Stimulated activated CD4-positive, alpha-beta T cell treated with anti-CD3 and anti-CD28 coated beads, Interleukin-2, amount 100 ng/mL, for 24 hours (primary cell): ENCODE data around the gene TBX10.
"Not testable (repeated sequence)": the region's sequence is repeated elsewhere in the genome, so short reads cannot be mapped to it uniquely, and the experiment has no call there.

Experiments used
- DNase-seq, 2 donors: peaks; one replicate each; pipeline ENCODE4 v3.0.0-alpha.2; 2020

The TBX10 gene

DNA sequence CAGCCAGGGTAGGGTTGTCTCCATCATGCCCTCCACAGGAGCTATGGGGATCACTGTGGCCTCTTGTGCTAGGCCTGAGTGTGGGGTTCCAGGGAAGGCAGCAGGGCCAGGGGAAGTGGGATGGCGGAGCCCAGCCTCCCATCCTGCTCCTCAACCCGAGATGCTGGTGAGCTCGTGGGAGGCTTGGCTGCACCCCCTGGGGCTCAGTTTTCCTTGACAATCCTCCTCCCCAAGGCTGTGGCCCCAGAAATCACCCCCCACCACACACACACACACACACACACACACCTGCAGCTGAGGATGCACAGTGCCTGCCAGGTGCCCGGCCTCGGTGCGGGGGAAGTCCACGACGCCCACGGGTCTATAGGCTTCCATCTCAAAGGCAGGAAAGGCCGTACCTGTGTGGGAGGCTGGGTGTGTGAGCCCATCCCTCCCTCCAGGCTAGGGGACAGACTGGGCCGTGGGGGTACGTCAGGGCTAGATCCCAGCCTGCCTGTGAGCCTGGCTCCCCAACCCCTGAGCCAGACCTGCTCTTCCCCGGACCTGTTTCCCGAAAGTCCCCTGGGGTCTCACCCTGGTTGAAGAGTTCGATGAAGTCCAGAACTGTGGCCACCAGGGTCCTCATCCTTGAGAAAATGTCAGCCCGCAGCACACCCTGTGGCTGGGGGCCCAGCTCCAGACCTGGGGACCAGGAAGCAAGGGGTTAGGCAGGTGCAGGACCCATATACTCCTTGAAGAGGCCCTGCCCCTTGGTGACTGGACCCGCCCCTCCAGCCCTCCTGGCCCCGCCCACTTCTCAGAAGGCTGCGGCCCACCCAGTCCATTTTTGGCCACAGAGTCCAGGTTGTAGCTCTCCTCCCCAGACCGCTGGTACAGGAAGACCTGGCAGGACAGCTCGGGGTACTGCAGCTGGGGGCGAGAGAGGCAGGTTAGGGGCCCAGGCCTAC, 5.2 kb upstream of the TBX10 start:
- no peak for DNase-seq

DNA sequence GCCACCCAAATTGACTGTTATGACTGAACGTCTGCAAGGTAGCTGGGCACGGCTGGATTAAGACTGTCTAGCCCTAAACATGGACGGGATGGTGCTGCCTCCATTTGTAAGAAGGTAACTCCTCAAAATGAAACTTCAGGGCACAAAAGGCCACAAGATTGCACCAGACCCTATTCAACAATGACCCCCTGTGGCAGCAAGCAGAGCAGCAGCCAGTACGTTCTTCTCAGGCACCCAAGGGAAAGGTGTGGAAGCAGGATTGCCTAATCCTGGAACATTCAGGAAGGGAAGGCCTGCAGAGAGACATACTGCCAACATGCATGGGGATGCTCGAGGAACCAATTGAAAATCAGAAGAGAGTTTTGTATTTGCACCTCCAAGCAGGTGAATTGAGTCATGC, 4.5 kb upstream of the TBX10 start:
- no peak for DNase-seq

- no peak for DNase-seq
These were observed 2.9 kb upstream of the TBX10 start for GRCh38 chr11:67642173-67643120.

- no peak for DNase-seq
These were observed 2.0 kb upstream of the TBX10 start for GRCh38 chr11:67641338-67642172.

DNA sequence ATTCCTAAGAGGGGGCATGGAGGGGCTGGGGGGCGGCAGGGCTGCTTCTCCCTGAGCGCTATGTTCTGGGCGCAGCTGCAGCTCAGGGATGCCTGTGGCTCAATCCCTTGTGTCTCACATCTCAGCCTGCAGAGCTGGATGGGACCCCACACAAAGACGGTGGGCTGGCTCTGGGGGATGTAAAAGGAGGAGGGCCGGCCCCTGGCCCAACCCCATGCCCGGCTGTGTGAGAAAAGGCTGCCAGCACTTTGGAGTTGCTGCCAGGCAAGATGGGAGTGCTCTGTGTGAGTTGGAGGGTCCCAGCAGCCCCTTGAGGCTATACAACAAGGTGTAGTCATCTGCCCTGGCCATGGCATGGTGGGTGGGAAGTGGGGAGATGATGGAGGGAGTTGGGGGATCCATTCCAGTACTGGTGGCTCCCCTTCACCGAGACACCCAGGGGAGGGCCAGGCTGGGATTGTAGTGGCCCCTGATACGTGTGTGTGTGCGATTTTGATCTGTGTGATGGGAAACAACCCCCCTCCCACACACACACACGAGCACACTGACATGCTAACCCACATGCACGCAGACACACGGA, 1.3 kb upstream of the TBX10 start:
- DNase-seq, result no peak

DNA sequence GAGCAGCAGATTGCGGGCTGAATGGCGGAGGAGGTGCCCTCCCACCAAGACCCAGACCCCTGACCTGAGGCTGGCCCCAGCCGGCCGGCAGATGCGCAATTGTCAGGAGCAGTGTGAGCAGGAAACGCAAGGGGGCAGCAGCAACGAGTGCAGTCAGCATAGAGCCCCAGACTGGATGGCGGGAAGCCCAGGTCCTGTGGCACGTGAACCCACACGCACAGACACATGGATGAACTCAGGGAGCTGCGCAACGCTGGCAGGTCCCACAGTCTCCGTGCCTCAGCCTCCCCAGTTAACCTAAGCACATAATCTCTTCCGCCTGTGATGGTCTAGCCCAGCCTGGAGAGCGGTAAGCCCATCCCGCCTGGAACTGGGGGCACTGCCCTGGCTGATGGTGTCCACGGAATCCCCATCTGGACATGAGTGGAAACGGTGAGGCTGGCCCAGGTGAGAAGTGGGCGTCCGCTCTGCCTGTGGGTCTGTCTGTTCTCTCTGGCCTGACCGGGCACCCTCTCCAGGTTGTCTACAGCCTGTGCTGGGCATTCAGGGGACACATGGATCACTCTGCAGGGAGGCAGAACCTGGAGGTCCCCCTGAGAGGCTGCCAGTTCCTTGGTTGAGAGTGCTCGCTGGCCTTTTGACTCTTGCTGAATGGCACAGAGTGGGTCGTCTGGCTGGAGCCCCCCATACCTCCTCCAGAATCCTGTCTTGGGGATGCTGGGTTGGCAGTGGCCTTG, 626 bp upstream of the TBX10 start:
- DNase-seq, result peak; percentile 67 to 73

- DNase-seq, result no peak
These were observed 777 bp downstream of the TBX10 start for GRCh38 chr11:67638535-67639437.

- DNase-seq, result not testable (repeated sequence)
These were observed 2.1 kb downstream of the TBX10 start for GRCh38 chr11:67637441-67637840.

- no peak for DNase-seq
These were observed 2.6 kb downstream of the TBX10 start for GRCh38 chr11:67636962-67637361.

- no peak for DNase-seq
These were observed 4.4 kb downstream of the TBX10 start for GRCh38 chr11:67635231-67635521.

- no peak for DNase-seq
These were observed 5.0 kb downstream of the TBX10 start for GRCh38 chr11:67634366-67635230.

DNA sequence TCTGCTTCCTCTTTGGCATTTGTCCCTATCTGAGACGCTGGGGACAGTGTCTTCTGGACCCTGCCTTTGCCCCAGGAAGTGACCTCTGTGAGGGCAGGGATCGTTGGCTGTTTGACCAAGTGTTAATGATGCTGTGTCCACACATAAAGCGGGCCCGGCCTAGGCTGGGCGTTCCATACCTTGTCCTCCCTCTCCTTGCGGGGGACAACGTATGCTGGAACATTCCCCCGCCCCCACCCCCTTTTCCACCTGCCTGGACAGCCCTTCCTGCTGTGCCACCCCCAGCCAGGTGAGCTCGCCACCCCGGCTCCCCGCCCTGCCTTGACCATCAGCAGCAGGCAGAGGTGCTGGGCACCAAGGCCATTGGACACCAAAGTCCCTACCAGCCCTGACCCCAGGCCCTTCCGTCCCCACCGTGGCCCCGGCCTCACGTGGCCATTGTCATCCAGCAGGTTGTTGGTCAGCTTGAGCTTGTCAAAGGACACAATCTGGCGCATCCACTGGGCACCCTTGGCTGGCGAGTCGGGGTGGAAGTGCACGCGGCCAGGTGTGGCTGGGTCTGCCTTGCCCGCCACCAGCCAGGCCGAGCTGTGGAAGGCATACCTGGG, 5.7 kb downstream of the TBX10 start:
- DNase-seq, result no peak

DNA sequence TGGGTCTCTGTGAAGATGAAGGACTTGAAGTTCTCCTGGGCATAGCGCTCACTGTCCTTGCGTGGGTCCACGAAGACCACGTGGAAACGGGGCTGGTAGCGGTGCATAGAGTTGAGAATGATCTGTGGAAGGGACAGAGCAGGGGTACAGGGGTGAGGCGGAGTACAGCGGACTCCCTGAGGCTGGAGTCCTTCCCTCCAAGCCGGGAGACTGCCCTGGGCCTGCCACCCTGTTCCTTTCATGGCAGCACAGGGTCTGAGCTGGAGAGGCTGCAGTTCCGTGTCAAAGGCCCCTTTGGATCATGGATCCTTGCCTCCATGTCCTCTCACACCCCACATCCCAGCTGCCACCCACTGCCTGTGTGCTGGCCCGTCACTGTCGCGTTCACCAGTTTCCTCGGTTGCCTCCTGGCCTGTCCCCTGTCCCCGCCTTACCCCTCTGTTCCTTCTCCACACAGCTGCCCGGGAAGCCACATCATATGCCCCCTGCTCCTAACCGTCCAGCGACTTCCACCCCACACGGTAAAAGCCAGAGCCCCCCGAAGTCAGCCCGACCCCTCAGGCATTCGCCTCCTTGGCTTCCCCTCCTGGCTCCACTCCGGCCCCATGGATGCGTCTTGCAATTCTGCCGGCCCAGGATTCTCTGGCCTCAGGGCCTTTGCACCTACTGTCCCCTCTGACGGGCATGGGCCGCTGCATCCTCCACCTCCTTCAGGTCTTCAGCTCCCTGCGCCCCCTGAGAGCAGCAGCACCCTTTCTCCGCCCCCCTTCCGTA, 6.4 kb downstream of the TBX10 start:
- DNase-seq, result peak in 1 of 2 donors; percentile 16

GRCh38 chr11:67632175-67632981, 7.2 kb downstream of the TBX10 start:
- DNase-seq, result peak in 1 of 2 donors; percentile 18

DNA sequence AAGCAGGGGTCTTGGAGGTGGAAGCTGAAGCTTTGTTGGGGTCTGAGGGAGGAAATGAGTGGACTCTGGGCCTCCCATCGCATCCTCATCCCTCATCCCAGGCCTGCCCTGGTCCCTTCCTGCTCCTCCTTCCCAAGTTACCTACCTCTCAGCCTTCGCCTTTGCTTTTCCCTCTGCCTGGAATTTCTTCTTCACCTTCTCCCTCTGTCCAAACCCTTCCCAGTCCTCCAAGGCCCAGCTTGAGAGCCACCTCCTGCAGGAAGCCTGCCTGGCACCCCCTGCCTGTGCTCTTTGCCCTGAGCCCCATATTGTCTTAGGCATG, 7.7 kb downstream of the TBX10 start:
- no peak for DNase-seq

- no peak for DNase-seq
These were observed 8.2 kb downstream of the TBX10 start for GRCh38 chr11:67631411-67631810.

DNA sequence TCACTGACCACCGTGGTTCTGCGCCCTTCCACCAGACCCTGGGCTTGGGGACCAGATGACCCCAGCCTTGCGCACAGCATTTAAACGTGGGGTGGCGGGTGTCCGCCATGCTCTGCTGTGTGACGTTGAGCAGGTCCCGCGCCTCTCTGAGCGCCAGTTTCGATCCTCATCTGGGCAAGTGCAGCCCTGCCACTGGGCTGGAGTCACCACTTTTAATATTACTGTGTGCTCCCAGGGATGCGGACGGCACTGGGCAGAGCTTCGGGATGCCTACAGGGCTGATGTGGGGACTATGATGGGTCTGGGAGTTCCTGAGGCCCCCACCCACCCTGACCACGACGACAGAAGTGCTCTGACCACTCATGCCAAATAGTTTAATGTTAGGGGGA, 8.6 kb downstream of the TBX10 start:
- DNase-seq, result peak in 1 of 2 donors; percentile 17
